Smooth muscle cell (in vitro differentiated cells): ENCODE results near the gene RDH11. TPM values are rescaled to one million over a fixed set of nuclear protein-coding genes. Genes with fewer than 3 reads are reported as not detected.

Source experiments
- DNase-seq: peaks from one replicate; lab custom pipeline; 2025; ENCODE audit not compliant: unreplicated experiment; lab: John Stamatoyannopoulos, UW
- H2AFZ ChIP-seq: fragments of 200-600 bp; sonication (generic); 2 replicates; pipeline ENCODE4 v1.6.0; 2016; ENCODE audit warnings: antibody characterized with exemption, low read depth, mild to moderate bottlenecking
- H3F3A ChIP-seq: fragments of 200-600 bp; sonication (generic); 2 replicates; pipeline ENCODE4 v1.6.0; 2017; ENCODE audit warnings: antibody characterized with exemption, low read depth
- H3K27ac ChIP-seq: fragments of 200-600 bp; sonication (generic); 2 replicates; pipeline ENCODE4 v1.5.1; 2016; ENCODE audit warnings: low read depth, mild to moderate bottlenecking
- H3K27me3 ChIP-seq: fragments of 200-600 bp; sonication (generic); 2 replicates; pipeline ENCODE4 v1.6.1; 2016; ENCODE audit warnings: low read depth, mild to moderate bottlenecking
- H3K36me3 ChIP-seq: fragments of 200-600 bp; sonication (generic); 2 replicates; pipeline ENCODE4 v1.5.1; 2016; ENCODE audit warnings: low read depth
- H3K4me1 ChIP-seq: fragments of 200-600 bp; sonication (generic); 2 replicates; pipeline ENCODE4 v1.5.1; 2016; ENCODE audit warnings: low read depth
- H3K4me2 ChIP-seq: fragments of 200-600 bp; sonication (generic); 2 replicates; pipeline ENCODE4 v1.6.0; 2016; ENCODE audit warnings: mild to moderate bottlenecking
- H3K4me3 ChIP-seq: fragments of 200-600 bp; sonication (generic); 2 replicates; pipeline ENCODE4 v1.5.1; 2016; ENCODE audit warnings: mild to moderate bottlenecking
- H3K79me2 ChIP-seq: fragments of 200-600 bp; sonication (generic); 2 replicates; pipeline ENCODE4 v1.6.0; 2016; ENCODE audit warnings: low read depth, mild to moderate bottlenecking
- H3K9ac ChIP-seq: fragments of 200-600 bp; sonication (generic); 2 replicates; pipeline ENCODE4 v1.6.0; 2016; ENCODE audit warnings: low read depth
- H3K9me3 ChIP-seq: fragments of 200-600 bp; sonication (generic); replicated peaks from 2 replicates; pipeline ENCODE4 v1.5.1; 2016; ENCODE audit warnings: low read depth
- H4K20me1 ChIP-seq: fragments of 200-600 bp; sonication (generic); 2 replicates; pipeline ENCODE4 v1.6.0; 2016; ENCODE audit warnings: low read depth
- WGBS: methylation state at CpG from one replicate; pipeline ENCODE4 v1.1.7; 2016; ENCODE audit warnings: low lambda C conversion rate; 5-methylcytosine and 5-hydroxymethylcytosine counted together
- polyA plus RNA-seq: library from polyadenylated mRNA; unstranded; fragments of >200 nt; fragmentation: Nextera tagmentation; extraction: Ambion mirVana; gene quantifications from 2 replicates; pipeline ENCODE4 v1.2.1, GENCODE V29; 2016
- total RNA-seq: library from RNA; depleted of rRNA; stranded (reverse); fragments of >200 nt; gene quantifications from 2 replicates; pipeline ENCODE4 v1.2.3, GENCODE V29; 2014
- TF ChIP-seq, protein P1 (sequence below): fragments of 200-600 bp; sonication (generic); IDR thresholded peaks from 2 replicates; pipeline ENCODE4 v1.5.1; 2017; ENCODE audit warnings: borderline replicate concordance, mild to moderate bottlenecking, antibody characterized with exemption; ENCODE audit not compliant: insufficient read depth, poor library complexity, severe bottlenecking

The RDH11 gene
- total and polyA plus RNA-seq, 2 experiments from 2014 or later = 104 to 116 TPM

DNA sequence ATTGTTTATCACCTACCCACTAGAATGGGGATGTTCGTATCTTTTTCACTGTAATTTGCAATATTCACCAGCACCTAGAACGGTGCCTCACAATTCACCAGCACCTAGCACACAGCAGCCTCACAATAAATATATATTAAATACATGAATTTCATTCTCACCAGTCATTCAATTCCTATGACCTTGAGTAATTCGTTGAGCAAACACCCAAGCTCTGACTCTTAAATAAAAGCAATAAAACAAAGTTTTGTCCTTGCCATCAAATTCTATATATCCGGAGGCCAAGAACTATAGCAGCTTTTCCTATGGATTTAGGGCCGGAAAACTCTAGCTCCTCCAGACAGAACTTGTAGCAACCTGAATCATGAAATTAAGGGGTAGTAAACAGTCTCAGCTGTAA, 22.1 kb downstream of the RDH11 start:
- no peak for DNase-seq
- Histone ChIP-seq H3F3A (no peaks in the 10 kb centered on the region), H3K9ac (peak overlapping the region; percentile 100), H3K4me1 (peaks cover 8% of the 10 kb centered on the region), H3K79me2 (peaks cover 66% of the 10 kb centered on the region), H3K27me3 (no peaks in the 10 kb centered on the region), H3K27ac (peak overlapping the region; percentile 99), H4K20me1 (peaks cover 52% of the 10 kb centered on the region), H3K9me3 (no peaks in the 10 kb centered on the region), H3K36me3 (no peaks in the 10 kb centered on the region), H3K4me3 (peak overlapping the region; percentile 97), H2AFZ (no peak overlapping the region), H3K4me2 (peak overlapping the region; percentile 91)
- 69% methylated on average over 5 of the region's 5 CpGs for WGBS
- TF ChIP-seq, protein P1, sequence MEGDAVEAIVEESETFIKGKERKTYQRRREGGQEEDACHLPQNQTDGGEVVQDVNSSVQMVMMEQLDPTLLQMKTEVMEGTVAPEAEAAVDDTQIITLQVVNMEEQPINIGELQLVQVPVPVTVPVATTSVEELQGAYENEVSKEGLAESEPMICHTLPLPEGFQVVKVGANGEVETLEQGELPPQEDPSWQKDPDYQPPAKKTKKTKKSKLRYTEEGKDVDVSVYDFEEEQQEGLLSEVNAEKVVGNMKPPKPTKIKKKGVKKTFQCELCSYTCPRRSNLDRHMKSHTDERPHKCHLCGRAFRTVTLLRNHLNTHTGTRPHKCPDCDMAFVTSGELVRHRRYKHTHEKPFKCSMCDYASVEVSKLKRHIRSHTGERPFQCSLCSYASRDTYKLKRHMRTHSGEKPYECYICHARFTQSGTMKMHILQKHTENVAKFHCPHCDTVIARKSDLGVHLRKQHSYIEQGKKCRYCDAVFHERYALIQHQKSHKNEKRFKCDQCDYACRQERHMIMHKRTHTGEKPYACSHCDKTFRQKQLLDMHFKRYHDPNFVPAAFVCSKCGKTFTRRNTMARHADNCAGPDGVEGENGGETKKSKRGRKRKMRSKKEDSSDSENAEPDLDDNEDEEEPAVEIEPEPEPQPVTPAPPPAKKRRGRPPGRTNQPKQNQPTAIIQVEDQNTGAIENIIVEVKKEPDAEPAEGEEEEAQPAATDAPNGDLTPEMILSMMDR = no peak

DNA sequence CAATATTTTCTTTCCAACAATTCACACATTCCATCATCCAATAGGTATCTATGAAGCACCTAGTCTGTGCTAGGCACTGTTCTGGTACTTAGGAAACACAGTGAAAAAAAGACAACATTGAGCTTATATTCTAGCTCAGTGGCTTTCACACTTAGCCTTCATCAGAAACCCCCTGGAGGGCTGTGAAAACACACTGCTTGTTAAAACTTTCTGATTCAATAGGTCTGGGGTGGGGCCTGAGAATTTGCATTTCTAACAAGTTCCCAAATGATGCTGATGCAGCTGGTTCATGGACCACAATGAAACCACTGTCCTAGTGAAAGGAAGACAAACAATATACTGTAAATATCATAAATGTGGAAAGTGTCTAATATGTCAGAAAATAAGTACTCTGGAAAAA, 27.0 kb downstream of the RDH11 start:
- H3K9ac ChIP-seq = no peak overlapping the region
- no peak overlapping the region for H3K4me3 ChIP-seq
- no peak overlapping the region for H3K4me2 ChIP-seq
- H3K36me3 ChIP-seq = no peaks in the 10 kb centered on the region
- H2AFZ ChIP-seq = no peak overlapping the region
- DNase-seq = no peak
- peak overlapping the region; percentile 3 for H3K27ac ChIP-seq
- H3F3A ChIP-seq = no peaks in the 10 kb centered on the region
- no peaks in the 10 kb centered on the region for H3K9me3 ChIP-seq
- peaks cover 89% of the 10 kb centered on the region for H4K20me1 ChIP-seq
- TF ChIP-seq, protein P1 = no peak
- no peaks in the 10 kb centered on the region for H3K27me3 ChIP-seq
- peaks cover 89% of the 10 kb centered on the region for H3K79me2 ChIP-seq
- peaks cover 4% of the 10 kb centered on the region for H3K4me1 ChIP-seq

DNA sequence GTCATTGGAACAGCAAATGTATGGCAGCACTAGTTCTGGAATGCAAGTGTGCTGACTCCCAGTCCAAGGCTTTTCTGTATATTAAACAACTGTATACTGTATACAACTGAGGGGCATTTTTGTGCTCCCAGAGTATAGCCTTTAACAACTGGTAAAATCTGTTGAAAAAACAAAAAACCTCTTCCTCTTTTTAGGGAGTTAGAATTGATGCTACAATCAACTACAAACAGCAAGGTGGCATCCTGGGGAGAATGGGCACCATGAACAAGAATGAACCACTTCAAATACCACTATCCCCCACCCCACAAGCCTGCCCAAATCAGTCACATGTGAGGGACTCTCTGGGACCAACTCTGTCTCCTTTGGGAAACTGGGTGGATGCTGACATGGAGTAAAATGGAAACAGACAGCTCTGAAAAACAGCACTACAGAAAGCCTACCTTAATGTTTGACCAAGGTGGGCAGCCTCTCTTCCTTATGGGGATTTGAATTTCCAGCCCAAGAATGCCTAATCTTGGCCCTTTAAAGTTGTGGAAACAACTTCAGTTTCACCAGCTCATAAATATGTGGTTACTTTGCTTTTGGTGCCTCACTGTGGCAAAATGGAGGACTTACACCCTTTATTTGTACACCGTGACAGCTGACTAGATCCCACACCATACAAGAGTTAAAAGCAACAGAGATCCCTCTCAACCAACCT, 28.7 kb downstream of the RDH11 start:
- Histone ChIP-seq H3K9ac (no peak overlapping the region), H3K4me2 (no peak overlapping the region), H3K4me1 (no peaks in the 10 kb centered on the region), H3K36me3 (no peaks in the 10 kb centered on the region), H2AFZ (no peak overlapping the region), H3F3A (no peaks in the 10 kb centered on the region), H3K9me3 (no peaks in the 10 kb centered on the region), H3K79me2 (peaks cover 89% of the 10 kb centered on the region), H3K27ac (peak overlapping the region; percentile 50), H4K20me1 (peaks cover 78% of the 10 kb centered on the region), H3K27me3 (no peaks in the 10 kb centered on the region), H3K4me3 (no peak overlapping the region)
- DNase-seq = no peak
- 30% methylated on average over 1 of the region's 1 CpG for WGBS
- TF ChIP-seq, protein P1 = peak; percentile 64

DNA sequence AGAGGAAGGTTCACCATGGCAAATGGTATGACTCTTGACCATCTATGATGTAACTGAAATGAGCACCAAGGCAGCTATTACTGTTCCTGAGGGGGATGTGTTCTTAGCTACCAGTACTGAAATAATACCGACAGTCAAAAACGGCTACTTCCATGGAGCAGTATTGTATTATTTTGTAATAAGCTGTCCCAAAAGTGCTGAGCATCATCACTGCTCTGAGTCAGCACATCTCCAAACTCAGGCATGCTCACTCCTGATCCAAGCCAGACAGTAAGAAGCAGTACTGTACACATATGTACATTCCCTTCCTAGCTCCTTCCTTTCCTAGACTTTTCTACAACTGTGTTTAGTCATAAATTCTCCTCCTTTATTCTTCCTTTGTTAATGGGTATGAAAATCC, 29.7 kb downstream of the RDH11 start:
- H3K4me2 ChIP-seq = no peak overlapping the region
- H3K27ac ChIP-seq = peak overlapping the region; percentile 50
- H4K20me1 ChIP-seq = peaks cover 68% of the 10 kb centered on the region
- H3K9ac ChIP-seq = peak overlapping the region; percentile 46
- DNase-seq = no peak
- 94% methylated on average over 2 of the region's 2 CpGs for WGBS
- no peaks in the 10 kb centered on the region for H3F3A ChIP-seq
- TF ChIP-seq, protein P1 = no peak
- H3K79me2 ChIP-seq = peaks cover 85% of the 10 kb centered on the region
- no peak overlapping the region for H3K4me3 ChIP-seq
- H2AFZ ChIP-seq = no peak overlapping the region
- H3K4me1 ChIP-seq = no peaks in the 10 kb centered on the region
- H3K36me3 ChIP-seq = no peaks in the 10 kb centered on the region
- no peaks in the 10 kb centered on the region for H3K9me3 ChIP-seq
- no peaks in the 10 kb centered on the region for H3K27me3 ChIP-seq
